GM12872 (cell line): ENCODE data around the gene SIN3B.

ENCODE experiments used
- CTCF ChIP-seq: IDR thresholded peaks from 3 replicates; pipeline ENCODE4 v1.5.1; 2011; ENCODE audit warnings: low read depth, mild to moderate bottlenecking, low read length, moderate library complexity; ENCODE audit not compliant: insufficient read depth

Gene SIN3B

GRCh38 chr19:16887353-16888265 lies 58.4 kb downstream of the SIN3B start:
- TF ChIP-seq CTCF = 0 out of 3 replicates have a peak, but pooled peaks have one; percentile 19

GRCh38 chr19:16888629-16889365 lies 59.6 kb downstream of the SIN3B start, which contains the start of gene F2RL3:
TSS of gene F2RL3 (plus strand) at chr19:16888999. CDS start at chr19:16889190, 191 bp downstream.
- no peak for TF ChIP-seq CTCF

- 0 out of 3 replicates have a peak, but pooled peaks have one; percentile 18 for TF ChIP-seq CTCF
Observed at GRCh38 chr19:16889366-16889882, 60.2 kb downstream of the SIN3B start.

GRCh38 chr19:16889883-16890460 lies 60.8 kb downstream of the SIN3B start:
- 0 out of 3 replicates have a peak, but pooled peaks have one; percentile 5 for TF ChIP-seq CTCF

- no peak for TF ChIP-seq CTCF
Observed at GRCh38 chr19:16890461-16891184, 61.4 kb downstream of the SIN3B start.

- TF ChIP-seq CTCF = no peak
Observed at GRCh38 chr19:16891696-16892382, 62.6 kb downstream of the SIN3B start.
